Cortex of kidney (tissue), 1 donor: ENCODE data around the gene PRKG2.
"Not testable (repeated sequence)": the region's sequence is repeated elsewhere in the genome, so short reads cannot be mapped to it uniquely, and the experiment has no call there.

Experiments
- DNase-seq: peaks from one replicate; lab custom pipeline; 2025; lab: John Stamatoyannopoulos, UW

Gene PRKG2

DNA sequence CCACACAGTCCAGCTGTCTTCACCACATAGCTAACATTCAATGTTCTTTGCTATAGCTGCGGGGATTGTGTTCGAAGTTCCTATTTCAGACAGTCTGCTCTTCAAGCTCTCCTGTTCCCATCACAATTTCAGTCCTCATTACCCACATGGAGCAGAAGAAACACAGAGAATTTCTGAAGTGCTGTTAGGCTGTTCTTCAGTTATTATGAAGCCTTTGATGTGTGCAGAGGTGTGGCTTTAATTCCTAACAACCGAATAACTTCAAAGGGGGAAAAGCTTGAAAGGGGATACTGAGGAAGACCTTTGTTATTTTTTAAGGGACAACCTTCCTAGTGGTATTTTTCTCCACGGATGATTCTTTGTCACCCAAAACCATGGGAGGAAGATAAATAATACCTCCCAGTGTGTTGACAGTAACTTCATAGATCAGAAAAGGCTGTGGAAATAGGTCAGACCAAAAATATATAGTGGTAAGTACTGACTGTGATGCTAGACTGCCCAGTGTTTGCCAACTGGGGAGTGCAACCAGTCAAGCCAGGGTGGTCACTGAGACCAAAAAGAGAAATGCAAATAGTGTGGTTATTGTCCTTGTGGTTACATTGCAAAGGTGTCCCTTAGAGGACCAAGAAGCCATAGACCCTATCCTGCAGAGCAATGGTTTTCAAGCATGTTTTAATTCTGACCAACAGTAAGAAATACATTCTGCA lies 52.1 kb downstream of the PRKG2 start:
- DNase-seq, result no peak

GRCh38 chr4:81153714-81154323 lies 61.2 kb downstream of the PRKG2 start:
- DNase-seq, result not testable (repeated sequence)

GRCh38 chr4:81152839-81153713 lies 61.9 kb downstream of the PRKG2 start:
- no peak for DNase-seq

DNA sequence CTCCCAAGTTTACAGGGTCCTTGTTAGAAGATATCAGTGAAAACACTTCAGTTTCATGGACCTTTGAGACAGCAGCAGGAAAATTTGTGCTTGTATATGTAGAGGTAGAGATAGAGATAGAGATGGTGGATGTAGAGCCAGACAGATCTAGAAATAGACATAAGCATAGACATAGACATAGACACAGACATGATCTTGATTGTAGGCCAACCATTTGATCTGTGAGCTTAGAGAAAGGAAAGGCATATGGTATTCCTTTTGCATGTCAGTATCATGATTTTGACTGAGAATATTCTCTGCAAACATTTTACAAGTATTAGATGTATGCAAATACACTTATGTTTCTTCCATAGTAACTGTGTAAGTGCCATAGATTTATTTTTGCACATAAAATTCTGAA lies 65.0 kb downstream of the PRKG2 start:
- DNase-seq, result no peak

DNA sequence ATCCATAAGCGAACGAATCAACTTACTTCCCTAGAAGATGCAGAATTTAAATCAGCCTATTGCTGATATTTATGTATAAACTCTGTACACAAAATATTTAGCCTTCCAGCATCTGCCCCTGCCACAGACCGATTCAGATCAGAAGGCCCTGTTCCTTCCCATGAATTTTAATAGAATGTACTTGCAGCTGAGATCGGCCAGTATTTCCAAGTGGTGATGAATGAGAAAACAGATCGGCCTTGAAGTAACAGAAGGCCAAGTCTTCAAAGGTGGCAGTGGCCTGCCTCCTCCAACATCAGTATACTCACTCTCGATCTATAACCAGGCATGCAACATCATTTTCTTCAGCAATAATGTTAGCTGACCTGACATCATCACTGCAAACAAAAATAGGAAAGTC lies 66.4 kb downstream of the PRKG2 start:
- no peak for DNase-seq

DNA sequence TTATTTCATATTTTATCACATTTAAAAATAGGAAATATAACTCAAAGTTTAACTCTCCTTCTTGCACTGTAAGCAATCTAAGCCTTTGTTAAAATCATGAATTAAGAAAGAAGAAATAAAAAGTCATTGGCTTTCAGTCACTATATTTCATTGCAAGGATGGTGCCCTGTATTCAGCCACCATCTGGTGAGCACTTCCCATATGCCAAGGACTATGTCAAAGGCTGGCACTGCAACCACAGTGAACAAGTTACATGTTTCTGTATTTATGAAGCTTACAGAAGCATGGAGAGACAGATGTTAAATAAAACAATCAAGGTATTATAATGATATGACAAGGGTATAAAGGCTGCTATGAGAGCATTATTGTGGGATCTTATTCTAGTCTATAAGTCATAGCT lies 68.6 kb downstream of the PRKG2 start:
- no peak for DNase-seq

DNA sequence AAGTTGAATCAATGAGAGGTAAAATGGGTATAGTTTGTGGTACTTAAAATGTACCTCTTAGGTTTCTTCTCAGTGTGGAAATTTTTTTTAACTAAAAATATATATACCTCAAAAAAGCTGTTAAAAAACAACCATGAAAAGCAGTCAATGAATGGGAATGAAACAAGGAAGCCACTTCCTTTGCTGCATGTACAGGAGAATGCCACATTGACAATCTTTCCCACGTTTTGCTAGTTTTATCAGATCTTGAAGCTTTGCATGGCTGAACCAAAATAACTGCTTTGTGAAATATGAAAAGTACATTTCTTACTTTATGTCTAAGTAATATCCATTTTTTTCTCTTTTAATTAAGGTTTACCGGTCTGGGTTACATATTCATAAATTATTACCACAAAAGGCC lies 71.8 kb downstream of the PRKG2 start:
- DNase-seq, result no peak

DNA sequence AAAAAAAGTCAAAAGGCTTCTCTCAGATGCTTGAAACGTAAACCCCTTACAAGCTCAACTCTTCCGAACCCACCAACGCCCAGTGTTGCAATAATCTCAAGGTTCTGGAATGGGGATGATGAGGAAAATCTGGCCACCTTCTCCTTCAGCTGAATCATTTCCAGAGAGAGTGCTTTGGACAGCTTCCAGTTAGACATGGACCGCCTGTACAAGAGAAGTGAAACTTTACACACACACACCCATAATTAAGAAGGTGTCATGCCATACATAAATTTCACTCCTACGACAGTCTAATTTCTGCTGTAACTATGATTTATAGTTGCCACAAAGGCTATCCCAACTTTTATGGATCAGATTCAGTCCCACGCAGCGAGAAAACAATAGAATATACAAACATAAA lies 72.3 kb downstream of the PRKG2 start:
- DNase-seq, result no peak

GRCh38 chr4:81137894-81138293 lies 77.1 kb downstream of the PRKG2 start:
- DNase-seq, result no peak

DNA sequence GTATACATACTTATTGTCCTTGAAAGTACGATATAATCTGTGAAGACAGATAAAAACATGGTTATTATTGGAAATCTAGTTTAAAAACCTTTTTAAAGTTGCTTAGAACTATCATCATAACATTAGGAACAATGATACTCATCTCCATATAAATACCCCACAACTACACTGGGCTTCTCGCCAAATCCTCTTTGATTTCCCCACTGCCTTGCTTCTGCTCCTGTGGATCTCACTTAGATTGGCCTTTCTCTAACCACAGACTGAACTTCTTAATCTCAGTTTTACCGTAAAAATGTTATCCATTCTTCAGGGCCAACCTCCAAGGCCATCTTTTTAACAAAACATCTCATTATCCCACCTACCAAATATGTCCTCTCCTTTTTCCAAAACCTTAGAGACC lies 77.6 kb downstream of the PRKG2 start:
- DNase-seq, result no peak

- DNase-seq, result no peak
These were observed 78.7 kb downstream of the PRKG2 start for GRCh38 chr4:81136161-81136905.

GRCh38 chr4:81135501-81135900 lies 79.5 kb downstream of the PRKG2 start:
- DNase-seq, result no peak

DNA sequence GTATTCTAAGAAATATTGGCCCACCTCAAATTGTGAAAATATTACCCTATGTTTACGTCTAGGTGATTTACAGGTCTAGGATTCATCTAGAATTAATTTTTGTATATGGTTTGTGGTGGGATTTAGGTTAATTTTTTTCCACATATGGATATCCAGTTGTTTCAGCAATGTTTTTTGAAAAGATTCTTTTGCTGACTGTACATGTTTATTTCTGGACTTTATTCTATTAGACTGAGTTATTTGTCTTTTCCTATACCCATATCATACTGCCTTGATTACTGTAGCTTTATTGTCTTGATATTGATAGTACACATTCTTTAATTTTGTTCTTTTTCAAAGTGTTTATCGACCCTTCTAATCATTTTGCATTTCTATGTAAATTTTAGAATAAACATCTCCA lies 83.5 kb downstream of the PRKG2 start:
- no peak for DNase-seq

GRCh38 chr4:81131066-81131465 lies 84.0 kb downstream of the PRKG2 start:
- no peak for DNase-seq

GRCh38 chr4:81130569-81130968 lies 84.5 kb downstream of the PRKG2 start:
- no peak for DNase-seq

DNA sequence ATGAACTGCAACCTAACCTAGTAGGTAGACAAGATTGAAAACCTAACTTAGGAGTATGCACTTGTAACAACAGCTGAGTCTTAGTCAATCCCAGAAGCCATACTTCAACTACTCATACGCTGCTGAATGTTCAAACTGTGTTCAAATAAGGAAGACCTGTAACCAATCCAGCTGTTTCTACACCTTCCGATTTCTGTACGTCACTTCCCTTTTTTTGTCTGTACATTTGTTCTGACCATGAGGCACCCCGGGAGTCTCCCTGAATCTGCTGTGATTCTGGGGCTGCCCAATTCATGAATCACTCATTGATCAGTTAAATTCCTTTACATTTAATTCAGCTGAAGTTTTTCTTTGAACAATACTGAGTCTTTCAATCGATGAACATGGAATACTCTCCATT lies 95.0 kb downstream of the PRKG2 start:
- DNase-seq, result no peak

- no peak for DNase-seq
These were observed 96.9 kb downstream of the PRKG2 start for GRCh38 chr4:81118086-81118485.

GRCh38 chr4:81116566-81116965 lies 98.5 kb downstream of the PRKG2 start:
- no peak for DNase-seq

GRCh38 chr4:81113024-81113423 lies 102.0 kb downstream of the PRKG2 start:
- DNase-seq, result no peak

- DNase-seq, result no peak
These were observed 105.7 kb downstream of the PRKG2 start for GRCh38 chr4:81109356-81109755.

- no peak for DNase-seq
These were observed 108.9 kb downstream of the PRKG2 start for GRCh38 chr4:81106150-81106549.

GRCh38 chr4:81102107-81102506 lies 112.9 kb downstream of the PRKG2 start:
- DNase-seq, result no peak
